ENCODE measurements around the gene CACNG8.

Gene CACNG8

GRCh38 chr19:53917356-53917755, 45.4 kb upstream of the CACNG8 start:
- no peak for ATAC-seq

GRCh38 chr19:53927739-53928138, 35.0 kb upstream of the CACNG8 start:
- TF ChIP-seq POU6F1 (CRISPR knock-in tag; IDR thresholded peaks at IDR 0.05; ENCODE audit: borderline replicate concordance, low read depth) (no peak), SNAI2 (CRISPR knock-in tag; IDR thresholded peaks at IDR 0.05) (no peak), BACH2 (CRISPR knock-in tag; IDR thresholded peaks at IDR 0.05; ENCODE audit: borderline replicate concordance) (no peak), GLIS3 (CRISPR knock-in tag; IDR thresholded peaks at IDR 0.05) (no peak), PPARA (CRISPR knock-in tag; IDR thresholded peaks at IDR 0.05; ENCODE audit: borderline replicate concordance) (no peak), PATZ1 (CRISPR knock-in tag; IDR thresholded peaks at IDR 0.05; ENCODE audit: borderline replicate concordance) (no peak), TOX (CRISPR knock-in tag; IDR thresholded peaks at IDR 0.05; ENCODE audit: borderline replicate concordance) (no peak)
- no peak for ATAC-seq

More at GRCh38 chr19:53917356-53917755, 45.4 kb upstream of the CACNG8 start:
- TF ChIP-seq CSDC2 (CRISPR knock-in tag; IDR thresholded peaks at IDR 0.05) (no peak), ZNF565 (CRISPR knock-in tag; conservative IDR thresholded peaks at IDR 0.05; ENCODE audit: low read depth) (no peak), PPARA (CRISPR knock-in tag; IDR thresholded peaks at IDR 0.05; ENCODE audit: borderline replicate concordance) (no peak), ZFP30 (CRISPR knock-in tag; IDR thresholded peaks at IDR 0.05) (no peak), RARB (CRISPR knock-in tag; IDR thresholded peaks at IDR 0.05) (no peak), CSRNP3 (CRISPR knock-in tag; IDR thresholded peaks at IDR 0.05) (no peak), SNAI2 (CRISPR knock-in tag; IDR thresholded peaks at IDR 0.05) (no peak), OSR1 (CRISPR knock-in tag; IDR thresholded peaks at IDR 0.05) (no peak), BACH2 (CRISPR knock-in tag; IDR thresholded peaks at IDR 0.05; ENCODE audit: borderline replicate concordance) (no peak), CREB5 (CRISPR knock-in tag; IDR thresholded peaks at IDR 0.05; ENCODE audit: low read depth) (no peak), TSHZ2 (CRISPR knock-in tag; IDR thresholded peaks at IDR 0.05) (no peak), ARNTL (CRISPR knock-in tag; IDR thresholded peaks at IDR 0.05; ENCODE audit: borderline replicate concordance, low read depth) (no peak), ESRRG (CRISPR knock-in tag; IDR thresholded peaks at IDR 0.05) (no peak), PATZ1 (CRISPR knock-in tag; IDR thresholded peaks at IDR 0.05; ENCODE audit: borderline replicate concordance) (no peak)

- ATAC-seq, result no peak
- no peak for TF ChIP-seq ZNF8 (CRISPR knock-in tag; IDR thresholded peaks at IDR 0.05)
- TF ChIP-seq GLIS3 (CRISPR knock-in tag; IDR thresholded peaks at IDR 0.05), result no peak
- no peak for TF ChIP-seq CREB5 (CRISPR knock-in tag; IDR thresholded peaks at IDR 0.05; ENCODE audit: low read depth)
- TF ChIP-seq TOX (CRISPR knock-in tag; IDR thresholded peaks at IDR 0.05; ENCODE audit: borderline replicate concordance), result no peak
- no peak for TF ChIP-seq RARB (CRISPR knock-in tag; IDR thresholded peaks at IDR 0.05)
- no peak for TF ChIP-seq CSRNP3 (CRISPR knock-in tag; IDR thresholded peaks at IDR 0.05)
- TF ChIP-seq ZC3H10 (CRISPR knock-in tag; IDR thresholded peaks at IDR 0.05), result no peak
- TF ChIP-seq POU6F1 (CRISPR knock-in tag; IDR thresholded peaks at IDR 0.05; ENCODE audit: borderline replicate concordance, low read depth), result no peak
- TF ChIP-seq PPARA (CRISPR knock-in tag; IDR thresholded peaks at IDR 0.05; ENCODE audit: borderline replicate concordance), result no peak
- no peak for TF ChIP-seq OSR1 (CRISPR knock-in tag; IDR thresholded peaks at IDR 0.05)
- TF ChIP-seq ESRRG (CRISPR knock-in tag; IDR thresholded peaks at IDR 0.05), result no peak
- no peak for TF ChIP-seq ZFP30 (CRISPR knock-in tag; IDR thresholded peaks at IDR 0.05)
- no peak for TF ChIP-seq ZNF70 (CRISPR knock-in tag; IDR thresholded peaks at IDR 0.05)
These were observed 26.7 kb upstream of the CACNG8 start for GRCh38 chr19:53936029-53936428.

Data from SK-N-SH treated with all-trans-retinoic acid at 6 μM for 48 hours (cell line).